ENCODE results near the gene STING1. TPM values are rescaled to one million over a fixed set of nuclear protein-coding genes. Genes with fewer than 3 reads are reported as not detected.
"Not testable (repeated sequence)": the region's sequence is repeated elsewhere in the genome, so short reads cannot be mapped to it uniquely, and the experiment has no call there.

The STING1 gene
- total RNA-seq (35.7 and 70.2 TPM in 2 replicates), polyA plus RNA-seq (70.9 and 78.4 TPM in 2 replicates), polyA minus RNA-seq (ENCODE audit: low replicate concordance) (126 and 151 TPM in 2 replicates)
- polyA plus RNA-seq (2012) = 83.7 and 94.0 TPM in 2 replicates

GRCh38 chr5:139482050-139482889, at the start of gene STING1:
STING1 (minus strand) TSS chr5:139482758; CDS start chr5:139481704, 1,054 bp downstream.
- H2AFZ ChIP-seq (ENCODE audit: low read length) = peak within 1 kb of the TSS; percentile 73
- TF ChIP-seq EZH2 (IDR thresholded peaks at IDR 0.05; ENCODE audit: low read length, missing control alignments) (no peak), CTCF (conservative IDR thresholded peaks at IDR 0.05 in 1 of 2, IDR thresholded peaks at IDR 0.05 in 1 of 2; ENCODE audit: low read depth in 1 of 2, low read length in 2 of 2) (peak in 1 of 2 donors; percentile 2)
- no peaks in the 10 kb centered on the region for H3K27me3 ChIP-seq (ENCODE audit: control insufficient read depth, insufficient read depth, low read length)
- peak; percentile 95 to 97 for DNase-seq (ENCODE audit: low read depth in 2 of 2)
- H3K4me1 ChIP-seq (ENCODE audit: control insufficient read depth, extremely low read depth, insufficient read depth, low read length) = peaks cover 8% of the 10 kb centered on the region
- peaks cover 14% of the 10 kb centered on the region for H3K79me2 ChIP-seq (ENCODE audit: control insufficient read depth, insufficient read depth, low read length)
- peak within 1 kb of the TSS; percentile 80 for H3K9ac ChIP-seq (ENCODE audit: insufficient read depth, low read length)
- peaks cover 3% of the 10 kb centered on the region for H3K36me3 ChIP-seq (ENCODE audit: control insufficient read depth, insufficient read depth, low read length)
- no peaks in the 10 kb centered on the region for H3K9me3 ChIP-seq (ENCODE audit: control insufficient read depth, insufficient read depth, low read depth, low read length)
- H4K20me1 ChIP-seq (ENCODE audit: control insufficient read depth, extremely low read depth, insufficient read depth, low read length) = no peaks in the 10 kb centered on the region
- H3K27ac ChIP-seq (ENCODE audit: insufficient read depth, low read length) = peak within 1 kb of the TSS; percentile 99
- peak within 1 kb of the TSS; percentile 98 for H3K4me2 ChIP-seq (ENCODE audit: extremely low read depth, insufficient read depth, low read length)
- H3K4me3 ChIP-seq (replicated peaks in 1 of 4; ENCODE audit: control extremely low read depth in 1 of 4, insufficient read depth in 1 of 4, low read depth in 3 of 4, low read length in 4 of 4) = peak within 1 kb of the TSS; percentile 63 to 82 (median 73)

GRCh38 chr5:139531772-139532169, 49.2 kb upstream of the STING1 start:
- no peak for TF ChIP-seq EZH2 (IDR thresholded peaks at IDR 0.05; ENCODE audit: low read length, missing control alignments)
- no peak for TF ChIP-seq CTCF (conservative IDR thresholded peaks at IDR 0.05 in 1 of 2, IDR thresholded peaks at IDR 0.05 in 1 of 2; ENCODE audit: low read depth in 1 of 2, low read length in 2 of 2)
- no peak overlapping the region for H3K27ac ChIP-seq (ENCODE audit: insufficient read depth, low read length)
- no peaks in the 10 kb centered on the region for H3K9me3 ChIP-seq (ENCODE audit: control insufficient read depth, insufficient read depth, low read depth, low read length)
- H3K4me1 ChIP-seq (ENCODE audit: control insufficient read depth, extremely low read depth, insufficient read depth, low read length) = no peaks in the 10 kb centered on the region
- no peaks in the 10 kb centered on the region for H4K20me1 ChIP-seq (ENCODE audit: control insufficient read depth, extremely low read depth, insufficient read depth, low read length)
- no peaks in the 10 kb centered on the region for H3K36me3 ChIP-seq (ENCODE audit: control insufficient read depth, insufficient read depth, low read length)
- H3K79me2 ChIP-seq (ENCODE audit: control insufficient read depth, insufficient read depth, low read length) = no peaks in the 10 kb centered on the region
- H3K9ac ChIP-seq (ENCODE audit: insufficient read depth, low read length) = no peak overlapping the region
- H3K4me2 ChIP-seq (ENCODE audit: extremely low read depth, insufficient read depth, low read length) = no peak overlapping the region
- H2AFZ ChIP-seq (ENCODE audit: low read length) = no peak overlapping the region
- DNase-seq (ENCODE audit: low read depth in 2 of 2) = no peak
- H3K4me3 ChIP-seq (replicated peaks in 1 of 4; ENCODE audit: control extremely low read depth in 1 of 4, insufficient read depth in 1 of 4, low read depth in 3 of 4, low read length in 4 of 4) = no peak overlapping the region
- H3K27me3 ChIP-seq (ENCODE audit: control insufficient read depth, insufficient read depth, low read length) = no peaks in the 10 kb centered on the region

DNA sequence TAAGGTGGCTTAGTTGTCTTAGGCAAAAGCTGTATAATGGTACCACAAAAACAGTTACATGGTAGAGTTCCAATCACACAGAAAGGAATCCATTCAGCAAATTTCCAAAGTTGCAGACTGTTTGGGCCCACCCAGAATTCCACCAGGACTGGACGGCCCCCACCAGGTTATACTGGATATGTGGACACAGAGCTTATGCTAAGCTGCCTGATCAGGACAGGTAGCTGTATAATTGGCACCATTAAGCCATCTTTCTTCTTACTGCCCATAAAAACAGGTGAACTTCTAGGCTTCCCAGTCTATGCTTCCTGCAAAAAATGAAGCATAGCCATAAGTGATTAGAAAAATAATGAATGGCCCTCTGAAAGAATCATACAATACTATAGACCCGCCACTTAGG, 47.5 kb upstream of the STING1 start:
- H2AFZ ChIP-seq (ENCODE audit: low read length); H3K36me3 ChIP-seq (ENCODE audit: control insufficient read depth, insufficient read depth, low read length); H3K4me3 ChIP-seq (replicated peaks in 1 of 4; ENCODE audit: control extremely low read depth in 1 of 4, insufficient read depth in 1 of 4, low read depth in 3 of 4, low read length in 4 of 4): not testable (repeated sequence)

GRCh38 chr5:139528695-139529094, 46.1 kb upstream of the STING1 start:
- not testable (repeated sequence) for H4K20me1 ChIP-seq (ENCODE audit: control insufficient read depth, extremely low read depth, insufficient read depth, low read length); H3K4me3 ChIP-seq (replicated peaks in 1 of 4; ENCODE audit: control extremely low read depth in 1 of 4, insufficient read depth in 1 of 4, low read depth in 3 of 4, low read length in 4 of 4); H3K36me3 ChIP-seq (ENCODE audit: control insufficient read depth, insufficient read depth, low read length); H3K9me3 ChIP-seq (ENCODE audit: control insufficient read depth, insufficient read depth, low read depth, low read length); H3K9ac ChIP-seq (ENCODE audit: insufficient read depth, low read length); H3K27me3 ChIP-seq (ENCODE audit: control insufficient read depth, insufficient read depth, low read length); H3K4me2 ChIP-seq (ENCODE audit: extremely low read depth, insufficient read depth, low read length); H3K27ac ChIP-seq (ENCODE audit: insufficient read depth, low read length); H3K79me2 ChIP-seq (ENCODE audit: control insufficient read depth, insufficient read depth, low read length); H2AFZ ChIP-seq (ENCODE audit: low read length); DNase-seq (ENCODE audit: low read depth in 2 of 2); H3K4me1 ChIP-seq (ENCODE audit: control insufficient read depth, extremely low read depth, insufficient read depth, low read length)

More for the DNA sequence above, 47.5 kb upstream of the STING1 start:
- H3K27me3 ChIP-seq (ENCODE audit: control insufficient read depth, insufficient read depth, low read length); DNase-seq (ENCODE audit: low read depth in 2 of 2); H3K4me1 ChIP-seq (ENCODE audit: control insufficient read depth, extremely low read depth, insufficient read depth, low read length); H3K9ac ChIP-seq (ENCODE audit: insufficient read depth, low read length); H3K9me3 ChIP-seq (ENCODE audit: control insufficient read depth, insufficient read depth, low read depth, low read length); H3K27ac ChIP-seq (ENCODE audit: insufficient read depth, low read length); H4K20me1 ChIP-seq (ENCODE audit: control insufficient read depth, extremely low read depth, insufficient read depth, low read length); H3K79me2 ChIP-seq (ENCODE audit: control insufficient read depth, insufficient read depth, low read length); H3K4me2 ChIP-seq (ENCODE audit: extremely low read depth, insufficient read depth, low read length): not testable (repeated sequence)

DNA sequence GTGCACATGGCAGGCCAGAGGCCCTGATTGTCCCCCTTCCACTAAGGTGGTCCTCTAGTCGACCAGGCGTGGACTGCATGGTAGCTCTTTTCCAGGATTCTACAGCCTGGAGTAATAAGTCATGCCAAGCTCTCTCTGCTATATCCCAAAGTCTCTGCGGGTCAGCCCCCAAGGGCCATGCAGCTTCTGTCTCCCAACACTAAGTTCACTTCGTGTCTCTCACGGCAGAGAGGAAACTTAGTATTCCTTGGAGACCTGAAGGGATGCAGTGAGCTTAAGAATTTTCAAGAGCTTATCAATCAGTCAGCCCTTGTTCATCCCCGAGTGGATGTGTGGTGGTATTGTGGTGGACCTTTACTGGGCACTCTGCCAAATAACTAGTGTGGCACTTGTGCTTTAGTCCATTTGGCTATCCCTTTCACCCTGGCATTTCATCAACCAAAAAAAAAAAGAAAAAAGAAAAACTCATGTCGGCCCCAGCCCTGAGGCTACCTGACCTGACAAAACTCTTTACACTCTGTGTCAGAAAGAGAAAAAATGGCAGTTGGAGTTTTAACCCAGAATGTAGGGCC, 45.4 kb upstream of the STING1 start:
- not testable (repeated sequence) for H3K4me1 ChIP-seq (ENCODE audit: control insufficient read depth, extremely low read depth, insufficient read depth, low read length); H3K27ac ChIP-seq (ENCODE audit: insufficient read depth, low read length); H3K4me2 ChIP-seq (ENCODE audit: extremely low read depth, insufficient read depth, low read length); H3K9ac ChIP-seq (ENCODE audit: insufficient read depth, low read length); H3K36me3 ChIP-seq (ENCODE audit: control insufficient read depth, insufficient read depth, low read length); H2AFZ ChIP-seq (ENCODE audit: low read length); H4K20me1 ChIP-seq (ENCODE audit: control insufficient read depth, extremely low read depth, insufficient read depth, low read length); DNase-seq (ENCODE audit: low read depth in 2 of 2); H3K4me3 ChIP-seq (replicated peaks in 1 of 4; ENCODE audit: control extremely low read depth in 1 of 4, insufficient read depth in 1 of 4, low read depth in 3 of 4, low read length in 4 of 4); H3K79me2 ChIP-seq (ENCODE audit: control insufficient read depth, insufficient read depth, low read length); H3K27me3 ChIP-seq (ENCODE audit: control insufficient read depth, insufficient read depth, low read length); H3K9me3 ChIP-seq (ENCODE audit: control insufficient read depth, insufficient read depth, low read depth, low read length)

Measured in fibroblast of lung (primary cell).